HepG2 (cell line): Measurements from ENCODE around the gene SNIP1. TPM values are rescaled to one million over a fixed set of nuclear protein-coding genes. Genes with fewer than 3 reads are reported as not detected.

Source experiments
- ADNP ChIP-seq: sonication (generic); formaldehyde crosslinking; IDR thresholded peaks from 2 replicates; pipeline ENCODE4 v1.4.0; 2020; ENCODE audit warnings: missing genetic modification reagents
- GFI1 ChIP-seq: sonication (generic); formaldehyde crosslinking; IDR thresholded peaks from 2 replicates; pipeline ENCODE4 v1.5.0; 2020; ENCODE audit warnings: missing genetic modification reagents, mild to moderate bottlenecking, borderline replicate concordance
- GLI4 ChIP-seq: sonication (generic); formaldehyde crosslinking; IDR thresholded peaks from 2 replicates; pipeline ENCODE4 v1.5.1; 2020; ENCODE audit warnings: missing genetic modification reagents, mild to moderate bottlenecking, moderate library complexity, borderline replicate concordance
- HOXD1 ChIP-seq: sonication (generic); formaldehyde crosslinking; IDR thresholded peaks from 2 replicates; pipeline ENCODE4 v1.5.0; 2020; ENCODE audit warnings: missing genetic modification reagents
- MXI1 ChIP-seq: IDR thresholded peaks from 3 replicates; pipeline ENCODE4 v1.6.1; 2012; ENCODE audit warnings: low read depth, low read length, inconsistent platforms, borderline replicate concordance
- NFE2L2 ChIP-seq: fragments of 150-350 bp; IDR thresholded peaks from 2 replicates; pipeline ENCODE4 v1.6.1; 2014; ENCODE audit warnings: low read length
- NFKB2 ChIP-seq: sonication (generic); formaldehyde crosslinking; IDR thresholded peaks from 2 replicates; pipeline ENCODE4 v1.4.0; 2020; ENCODE audit warnings: missing genetic modification reagents, borderline replicate concordance
- NPAS2 ChIP-seq: sonication (generic); formaldehyde crosslinking; IDR thresholded peaks from 2 replicates; pipeline ENCODE4 v1.8.0; 2022; ENCODE audit warnings: mild to moderate bottlenecking, missing genetic modification reagents, borderline replicate concordance
- RCOR2 ChIP-seq: IDR thresholded peaks from 2 replicates; pipeline ENCODE4 v1.6.1; 2016; ENCODE audit warnings: missing biosample characterization, missing genetic modification reagents
- RXRB ChIP-seq: IDR thresholded peaks from 2 replicates; pipeline ENCODE4 v1.6.1; 2016; ENCODE audit warnings: borderline replicate concordance, missing genetic modification reagents, missing compliant biosample characterization
- SP140L ChIP-seq: sonication (generic); formaldehyde crosslinking; IDR thresholded peaks from 2 replicates; pipeline ENCODE4 v1.4.0; 2020; ENCODE audit warnings: missing genetic modification reagents, borderline replicate concordance
- TP53 ChIP-seq: sonication (generic); formaldehyde crosslinking; conservative IDR thresholded peaks from 2 replicates; pipeline ENCODE4 v1.4.0; 2020; ENCODE audit warnings: missing genetic modification reagents
- ZMAT3 ChIP-seq: sonication (generic); formaldehyde crosslinking; conservative IDR thresholded peaks from 2 replicates; pipeline ENCODE4 v1.7.0; 2021; ENCODE audit warnings: missing genetic modification reagents
- ZNF335 ChIP-seq: sonication (generic); formaldehyde crosslinking; IDR thresholded peaks from 2 replicates; pipeline ENCODE4 v1.4.0; 2020; ENCODE audit warnings: missing genetic modification reagents
- polyA plus RNA-seq, 8 experiments: library from polyadenylated mRNA; depleted of rRNA in 3 of 8; stranded (reverse) in 7 of 8; unstranded in 1 of 8; fragments of >200 nt; fragmentation: Illumina TruSeq in 4 of 8; extraction: Trizol in 4 of 8; gene quantifications; 2 replicates each; pipeline versions ENCODE4 v1.2.1 to v1.2.3, GENCODE V29; 2011 to 2016; ENCODE audit warnings: low read depth in 4 of 8, missing spikeins in 1 of 8, mixed read lengths in 1 of 8; ENCODE audit not compliant: insufficient read depth in 1 of 8
- total RNA-seq, 5 experiments: library from RNA; depleted of rRNA; stranded (reverse); fragments of >200 nt; fragmentation: Illumina TruSeq; extraction: Trizol; gene quantifications; 2 replicates each; pipeline ENCODE4 v1.2.3, GENCODE V29; 2016; ENCODE audit warnings: low read depth in 1 of 5
- TF ChIP-seq, protein P1 (sequence below): sonication (generic); formaldehyde crosslinking; IDR thresholded peaks from 2 replicates; pipeline ENCODE4 v1.8.1; 2022; ENCODE audit warnings: mild to moderate bottlenecking, missing genetic modification reagents
- TF ChIP-seq, protein P2 (sequence below): sonication (generic); formaldehyde crosslinking; IDR thresholded peaks from 2 replicates; pipeline ENCODE4 v1.9.0; 2021; ENCODE audit warnings: missing genetic modification reagents, borderline replicate concordance
- TF ChIP-seq, protein P3 (sequence below): sonication (generic); formaldehyde crosslinking; IDR thresholded peaks from 2 replicates; pipeline ENCODE4 v1.9.0; 2021; ENCODE audit warnings: missing genetic modification reagents, borderline replicate concordance
- TF ChIP-seq, protein P4 (sequence below): sonication (generic); formaldehyde crosslinking; IDR thresholded peaks from 2 replicates; pipeline ENCODE4 v1.5.0; 2020; ENCODE audit warnings: mild to moderate bottlenecking, missing genetic modification reagents
- TF ChIP-seq, protein P5 (sequence below): IDR thresholded peaks from 2 replicates; pipeline ENCODE4 v1.6.1; 2016; ENCODE audit warnings: missing biosample characterization, missing genetic modification reagents, low read depth

Gene SNIP1
- total and polyA plus RNA-seq, 2 of the 13 experiments (the other 11 are each of a cell fraction or from before 2014, with no cell fraction given): 5.5 to 11.2 TPM

DNA sequence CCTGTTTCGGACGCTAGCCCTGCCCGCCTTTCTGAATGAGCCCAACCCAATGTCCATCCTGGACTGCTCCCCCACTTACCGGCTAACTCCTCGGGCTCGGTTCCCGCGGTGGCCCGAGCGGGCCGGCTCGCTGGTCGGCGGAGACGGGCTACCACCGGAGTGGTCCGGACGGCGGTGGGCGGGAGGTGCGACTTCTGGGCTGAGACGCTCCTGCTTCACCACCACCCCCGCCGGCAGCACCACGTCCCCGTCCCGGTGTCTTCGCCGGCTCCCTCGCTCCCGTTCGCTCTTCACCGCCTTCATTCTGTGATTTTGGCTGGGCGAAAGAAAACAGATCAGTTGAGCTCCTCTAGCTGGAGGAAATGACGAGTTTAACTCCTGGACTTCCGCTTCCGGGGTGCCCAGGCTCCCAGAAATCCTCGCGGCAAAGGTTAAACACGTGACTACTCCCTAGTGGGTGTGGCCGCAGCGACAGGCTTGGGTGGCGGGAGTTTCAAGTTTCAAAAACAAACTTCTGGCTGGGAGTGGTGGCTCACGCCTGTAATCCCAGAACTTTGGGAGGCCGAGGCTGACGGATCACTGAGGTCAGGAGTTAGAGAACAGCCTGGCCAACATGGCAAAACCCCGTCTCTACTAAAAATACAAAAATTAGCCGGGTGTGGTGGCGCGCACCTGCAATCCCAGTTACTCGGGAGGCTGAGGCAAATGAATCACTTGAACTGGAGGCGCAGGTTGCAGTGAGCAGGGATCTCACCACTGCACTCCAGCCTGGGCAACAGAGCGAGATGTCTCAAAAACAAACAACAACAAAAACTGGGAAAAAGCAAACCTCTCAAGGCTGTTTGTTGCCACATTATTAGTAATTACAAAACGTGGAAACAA, at the start of gene SNIP1 (continued):
- no peak for TF ChIP-seq GLI4 (CRISPR knock-in tag)
- no peak for TF ChIP-seq SP140L (CRISPR knock-in tag)
- peak; percentile 47; the same call in 1 of the 2 replicates for TF ChIP-seq NFKB2
- TF ChIP-seq, protein P1, sequence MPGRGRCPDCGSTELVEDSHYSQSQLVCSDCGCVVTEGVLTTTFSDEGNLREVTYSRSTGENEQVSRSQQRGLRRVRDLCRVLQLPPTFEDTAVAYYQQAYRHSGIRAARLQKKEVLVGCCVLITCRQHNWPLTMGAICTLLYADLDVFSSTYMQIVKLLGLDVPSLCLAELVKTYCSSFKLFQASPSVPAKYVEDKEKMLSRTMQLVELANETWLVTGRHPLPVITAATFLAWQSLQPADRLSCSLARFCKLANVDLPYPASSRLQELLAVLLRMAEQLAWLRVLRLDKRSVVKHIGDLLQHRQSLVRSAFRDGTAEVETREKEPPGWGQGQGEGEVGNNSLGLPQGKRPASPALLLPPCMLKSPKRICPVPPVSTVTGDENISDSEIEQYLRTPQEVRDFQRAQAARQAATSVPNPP (CRISPR knock-in tag): no peak
- no peak for TF ChIP-seq RXRB (CRISPR knock-in tag)
- TF ChIP-seq, protein P2, sequence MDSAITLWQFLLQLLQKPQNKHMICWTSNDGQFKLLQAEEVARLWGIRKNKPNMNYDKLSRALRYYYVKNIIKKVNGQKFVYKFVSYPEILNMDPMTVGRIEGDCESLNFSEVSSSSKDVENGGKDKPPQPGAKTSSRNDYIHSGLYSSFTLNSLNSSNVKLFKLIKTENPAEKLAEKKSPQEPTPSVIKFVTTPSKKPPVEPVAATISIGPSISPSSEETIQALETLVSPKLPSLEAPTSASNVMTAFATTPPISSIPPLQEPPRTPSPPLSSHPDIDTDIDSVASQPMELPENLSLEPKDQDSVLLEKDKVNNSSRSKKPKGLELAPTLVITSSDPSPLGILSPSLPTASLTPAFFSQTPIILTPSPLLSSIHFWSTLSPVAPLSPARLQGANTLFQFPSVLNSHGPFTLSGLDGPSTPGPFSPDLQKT (CRISPR knock-in tag): no peak
- 0 out of 2 replicates have a peak, but pooled peaks have one; percentile 51 for TF ChIP-seq RCOR2
- no peak for TF ChIP-seq TP53 (CRISPR knock-in tag)
- TF ChIP-seq, protein P3, sequence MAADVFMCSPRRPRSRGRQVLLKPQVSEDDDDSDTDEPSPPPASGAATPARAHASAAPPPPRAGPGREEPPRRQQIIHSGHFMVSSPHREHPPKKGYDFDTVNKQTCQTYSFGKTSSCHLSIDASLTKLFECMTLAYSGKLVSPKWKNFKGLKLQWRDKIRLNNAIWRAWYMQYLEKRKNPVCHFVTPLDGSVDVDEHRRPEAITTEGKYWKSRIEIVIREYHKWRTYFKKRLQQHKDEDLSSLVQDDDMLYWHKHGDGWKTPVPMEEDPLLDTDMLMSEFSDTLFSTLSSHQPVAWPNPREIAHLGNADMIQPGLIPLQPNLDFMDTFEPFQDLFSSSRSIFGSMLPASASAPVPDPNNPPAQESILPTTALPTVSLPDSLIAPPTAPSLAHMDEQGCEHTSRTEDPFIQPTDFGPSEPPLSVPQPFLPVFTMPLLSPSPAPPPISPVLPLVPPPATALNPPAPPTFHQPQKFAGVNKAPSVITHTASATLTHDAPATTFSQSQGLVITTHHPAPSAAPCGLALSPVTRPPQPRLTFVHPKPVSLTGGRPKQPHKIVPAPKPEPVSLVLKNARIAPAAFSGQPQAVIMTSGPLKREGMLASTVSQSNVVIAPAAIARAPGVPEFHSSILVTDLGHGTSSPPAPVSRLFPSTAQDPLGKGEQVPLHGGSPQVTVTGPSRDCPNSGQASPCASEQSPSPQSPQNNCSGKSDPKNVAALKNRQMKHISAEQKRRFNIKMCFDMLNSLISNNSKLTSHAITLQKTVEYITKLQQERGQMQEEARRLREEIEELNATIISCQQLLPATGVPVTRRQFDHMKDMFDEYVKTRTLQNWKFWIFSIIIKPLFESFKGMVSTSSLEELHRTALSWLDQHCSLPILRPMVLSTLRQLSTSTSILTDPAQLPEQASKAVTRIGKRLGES (CRISPR knock-in tag): peak; percentile 34; the same call in 1 of the 2 replicates
- TF ChIP-seq, protein P4, sequence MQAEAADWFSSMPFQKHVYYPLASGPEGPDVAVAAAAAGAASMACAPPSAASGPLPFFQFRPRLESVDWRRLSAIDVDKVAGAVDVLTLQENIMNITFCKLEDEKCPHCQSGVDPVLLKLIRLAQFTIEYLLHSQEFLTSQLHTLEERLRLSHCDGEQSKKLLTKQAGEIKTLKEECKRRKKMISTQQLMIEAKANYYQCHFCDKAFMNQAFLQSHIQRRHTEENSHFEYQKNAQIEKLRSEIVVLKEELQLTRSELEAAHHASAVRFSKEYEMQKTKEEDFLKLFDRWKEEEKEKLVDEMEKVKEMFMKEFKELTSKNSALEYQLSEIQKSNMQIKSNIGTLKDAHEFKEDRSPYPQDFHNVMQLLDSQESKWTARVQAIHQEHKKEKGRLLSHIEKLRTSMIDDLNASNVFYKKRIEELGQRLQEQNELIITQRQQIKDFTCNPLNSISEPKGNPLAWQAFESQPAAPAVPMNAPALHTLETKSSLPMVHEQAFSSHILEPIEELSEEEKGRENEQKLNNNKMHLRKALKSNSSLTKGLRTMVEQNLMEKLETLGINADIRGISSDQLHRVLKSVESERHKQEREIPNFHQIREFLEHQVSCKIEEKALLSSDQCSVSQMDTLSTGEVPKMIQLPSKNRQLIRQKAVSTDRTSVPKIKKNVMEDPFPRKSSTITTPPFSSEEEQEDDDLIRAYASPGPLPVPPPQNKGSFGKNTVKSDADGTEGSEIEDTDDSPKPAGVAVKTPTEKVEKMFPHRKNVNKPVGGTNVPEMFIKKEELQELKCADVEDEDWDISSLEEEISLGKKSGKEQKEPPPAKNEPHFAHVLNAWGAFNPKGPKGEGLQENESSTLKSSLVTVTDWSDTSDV: no peak
- TF ChIP-seq HOXD1 (CRISPR knock-in tag): 0 out of 2 replicates have a peak, but pooled peaks have one; percentile 26
- TF ChIP-seq ADNP: peak; percentile 43; the same call in 1 of the 2 replicates
- TF ChIP-seq, protein P5, sequence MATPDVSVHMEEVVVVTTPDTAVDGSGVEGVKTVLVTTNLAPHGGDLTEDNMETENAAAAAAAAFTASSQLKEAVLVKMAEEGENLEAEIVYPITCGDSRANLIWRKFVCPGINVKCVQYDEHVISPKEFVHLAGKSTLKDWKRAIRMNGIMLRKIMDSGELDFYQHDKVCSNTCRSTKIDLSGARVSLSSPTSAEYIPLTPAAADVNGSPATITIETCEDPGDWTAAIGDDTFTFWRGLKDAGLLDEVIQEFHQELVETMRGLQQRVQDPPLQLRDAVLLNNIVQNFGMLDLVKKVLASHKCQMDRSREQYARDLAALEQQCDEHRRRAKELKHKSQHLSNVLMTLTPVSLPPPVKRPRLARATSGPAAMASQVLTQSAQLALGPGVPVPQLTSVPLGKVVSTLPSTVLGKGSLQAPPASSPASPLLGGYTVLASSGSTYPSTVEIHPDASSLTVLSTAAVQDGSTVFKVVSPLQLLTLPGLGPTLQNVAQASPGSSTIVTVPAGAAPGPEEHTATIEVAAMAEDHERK (CRISPR knock-in tag): no peak
- no peak for TF ChIP-seq NPAS2 (CRISPR knock-in tag)
- no peak for TF ChIP-seq GFI1
- TF ChIP-seq MXI1: peak; percentile 73; the same call in 1 of the 3 replicates
- no peak for TF ChIP-seq ZMAT3 (CRISPR knock-in tag)
- TF ChIP-seq NFE2L2: no peak
- TF ChIP-seq ZNF335 (CRISPR knock-in tag): peak; percentile 58; the same call in 1 of the 2 replicates
